Central memory CD8-positive, alpha-beta T cell (primary cell): Measurements from ENCODE around the gene NEURL1B.

Experiments
- ATAC-seq: fragments of 150-1000 bp; cut with Tn5 transposase; replicated peaks from 2 replicates; pipeline ENCODE4 v1.10.0; 2022; ENCODE audit warnings: mild to moderate bottlenecking, moderate FRiP score, moderate number of reproducible peaks; ENCODE audit not compliant: poor library complexity, severe bottlenecking; ENCODE audit errors: extremely low read depth
- DNase-seq, 2 donors: peaks; one replicate each; pipeline ENCODE4 v3.0.0; 2021; ENCODE audit warnings: low spot score in 2 of 2
- H3K27ac Mint-ChIP-seq: one replicate; pipeline ENCODE4 v1.8.0; 2022; ENCODE audit warnings: low read depth, mild to moderate bottlenecking, moderate library complexity, mixed read lengths
- H3K27me3 Mint-ChIP-seq: one replicate; pipeline ENCODE4 v1.8.0; 2022; ENCODE audit warnings: mixed read lengths
- H3K36me3 Mint-ChIP-seq: one replicate; pipeline ENCODE4 v1.8.0; 2022; ENCODE audit warnings: mild to moderate bottlenecking, moderate library complexity, mixed read lengths; ENCODE audit not compliant: insufficient read depth
- H3K4me1 Mint-ChIP-seq: one replicate; pipeline ENCODE4 v1.8.0; 2022; ENCODE audit warnings: mixed read lengths
- H3K4me3 Mint-ChIP-seq: one replicate; pipeline ENCODE4 v1.8.0; 2022; ENCODE audit warnings: mild to moderate bottlenecking, moderate library complexity, mixed read lengths
- H3K9me3 Mint-ChIP-seq: one replicate; pipeline ENCODE4 v1.8.0; 2022; ENCODE audit warnings: mixed read lengths

NEURL1B gene

GRCh38 chr5:172740428-172741205, 99.6 kb downstream of the NEURL1B start:
- H3K4me1 Mint-ChIP-seq: peaks cover 15% of the 10 kb centered on the region
- H3K27ac Mint-ChIP-seq: no peak overlapping the region
- no peaks in the 10 kb centered on the region for H3K27me3 Mint-ChIP-seq
- DNase-seq (no peak), ATAC-seq (no peak)
- H3K4me3 Mint-ChIP-seq: no peak overlapping the region
- no peaks in the 10 kb centered on the region for H3K36me3 Mint-ChIP-seq
- H3K9me3 Mint-ChIP-seq: no peaks in the 10 kb centered on the region
